Stomach (tissue), 9 donors: ENCODE measurements around the gene ARMH1. TPM values are rescaled to one million over a fixed set of nuclear protein-coding genes. Genes with fewer than 3 reads are reported as not detected.
A peak's percentile ranks its signal among the peaks of the same experiment; 100 is the strongest.

Source experiments
- DNase-seq, 2 donors: peaks; one replicate each; pipeline versions ENCODE4 v3.0.0 to v3.0.0-alpha.2; 2013 to 2019
- H3K27ac ChIP-seq, 5 donors: fragments of 200-600 bp in 4 of 5; sonication (generic) in 4 of 5; one replicate each; pipeline ENCODE4 v1.5.1; 2013 to 2019; ENCODE audit warnings: mild to moderate bottlenecking in 1 of 5, moderate library complexity in 1 of 5
- H3K27me3 ChIP-seq, 3 donors: fragments of 200-600 bp; sonication (generic); one replicate each; pipeline ENCODE4 v1.5.1; 2017 to 2019; ENCODE audit warnings: mixed run types in 1 of 3
- H3K36me3 ChIP-seq, 4 donors: fragments of 200-600 bp; sonication (generic); 1 replicate in 3 of 4; 2 replicates in 1 of 4; pipeline ENCODE4 v1.5.1; 2016 to 2019
- H3K4me1 ChIP-seq, 4 donors: fragments of 200-600 bp; sonication (generic); one replicate each; pipeline ENCODE4 v1.5.1; 2016 to 2019
- H3K4me3 ChIP-seq, 4 donors: fragments of 200-600 bp; sonication (generic) in 3 of 4; one replicate each; pipeline ENCODE4 v1.5.1; 2016 to 2019; ENCODE audit warnings: mild to moderate bottlenecking in 1 of 4
- H3K9me3 ChIP-seq, 4 donors: fragments of 200-600 bp; sonication (generic); one replicate each; pipeline ENCODE4 v1.5.1; 2016 to 2019
- EP300 ChIP-seq: sonication (generic); formaldehyde crosslinking; IDR thresholded peaks from one replicate; pipeline ENCODE4 v1.6.1; 2017; ENCODE audit warnings: antibody characterized with exemption
- POLR2A ChIP-seq, 4 donors: fragments of 450-650 bp; IDR thresholded peaks; one replicate each; pipeline ENCODE4 v1.6.1; 2016; ENCODE audit warnings: antibody characterized with exemption in 4 of 4, control low read depth in 2 of 4, mild to moderate bottlenecking in 1 of 4, moderate library complexity in 1 of 4
- POLR2AphosphoS5 ChIP-seq, 3 donors: sonication (generic); formaldehyde crosslinking; IDR thresholded peaks; one replicate each; pipeline ENCODE4 v1.6.1; 2016; ENCODE audit warnings: antibody characterized with exemption in 3 of 3
- WGBS, 5 donors: extraction: QIAGEN DNeasy Blood & Tissue Kit in 3 of 5; methylation state at CpG; one replicate each; pipeline versions ENCODE4 v1.1.5 to v1.1.7; 2013 to 2018; 5-methylcytosine and 5-hydroxymethylcytosine counted together
- intact Hi-C: fragments of 100-400 bp; cut with DNase I; formaldehyde crosslinking; loops from one replicate; pipeline ENCODE4 v1.15.1; 2023; ENCODE audit warnings: low total_unique reads
- polyA plus RNA-seq, 3 donors: library from polyadenylated mRNA; stranded (reverse); fragments of 200-250 nt; gene quantifications; one replicate each; pipeline ENCODE4 v1.2.3, GENCODE V29; 2013
- total RNA-seq, 5 donors: library from RNA; depleted of rRNA; stranded (reverse); fragments of >200 nt; gene quantifications; one replicate each; pipeline versions ENCODE4 v1.1.0 to v1.2.3, GENCODE V29; 2014 to 2016
- TF ChIP-seq, protein P1 (sequence below), 7 experiments: fragments of 450-650 bp in 4 of 7; fragments of 200-600 bp in 3 of 7; sonication (generic) in 3 of 7; IDR thresholded peaks; one replicate each; pipeline ENCODE4 v1.5.1; 2016 to 2019; ENCODE audit warnings: antibody characterized with exemption in 7 of 7, control low read depth in 2 of 7, mild to moderate bottlenecking in 1 of 7
- donor health status: healthy with polysubstance abuse.
- donor health status: Bipolar disorder and iron deficiency.
- donor health status: healthy.

ARMH1 gene
- total and polyA plus RNA-seq, 8 donors, result 3.3 to 8.6 (median 4.4) TPM; not detected in 3

DNA sequence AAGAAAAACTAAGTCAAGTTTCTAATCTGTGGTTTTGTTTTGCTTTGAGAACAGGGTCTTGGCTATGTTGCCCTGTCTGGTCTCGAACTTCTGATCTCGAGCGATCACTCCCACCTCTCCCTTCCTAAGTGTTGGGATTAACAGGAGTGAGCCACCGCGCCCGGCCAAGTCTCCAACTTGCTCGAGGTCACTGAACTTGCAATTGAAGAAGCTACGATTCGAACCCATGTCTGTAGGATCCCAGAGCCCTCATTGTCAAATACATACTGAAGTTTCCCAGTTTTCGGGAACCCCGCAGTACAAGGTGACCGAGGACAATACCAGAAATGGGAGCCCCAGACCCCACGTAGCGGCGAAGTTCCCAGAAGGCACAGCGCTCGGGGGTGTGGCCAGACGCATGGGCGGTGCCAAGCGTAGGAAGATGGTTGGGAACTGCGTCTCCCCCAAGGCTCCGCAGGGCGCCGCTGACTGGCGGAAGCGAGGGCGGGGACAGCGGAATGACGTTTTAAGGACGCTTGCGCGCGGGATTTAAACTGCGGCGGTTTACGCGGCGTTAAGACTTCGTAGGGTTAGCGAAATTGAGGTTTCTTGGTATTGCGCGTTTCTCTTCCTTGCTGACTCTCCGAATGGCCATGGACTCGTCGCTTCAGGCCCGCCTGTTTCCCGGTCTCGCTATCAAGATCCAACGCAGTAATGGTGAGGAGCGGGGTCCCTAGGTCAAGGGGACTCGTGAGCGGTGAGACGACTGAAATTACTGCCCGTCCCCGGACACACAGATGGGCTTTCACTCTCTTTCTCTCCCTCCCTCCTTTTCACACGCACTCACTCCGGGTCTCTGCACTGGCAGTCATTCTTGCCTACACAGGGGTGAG, 65.0 kb downstream of the ARMH1 start, which contains the start of gene KIF2C:
TSS of gene KIF2C (plus strand) at position 531 of the 872 bp plus-strand sequence. CDS start at position 627, 96 bp downstream.
- intact Hi-C loops, result no loop called here
- no peaks in the 10 kb centered on the region for H3K9me3 ChIP-seq
- H3K36me3 ChIP-seq, result no peaks in the 10 kb centered on the region
- H3K27ac ChIP-seq, result peak within 1 kb of the TSS; percentile 43 to 92 (median 87)
- peak; percentile 89 to 98 (median 91) for TF ChIP-seq POLR2AphosphoS5 (IDR thresholded peaks at IDR 0.05)
- peak in 2 of 4 donors; percentile 16 to 18 for TF ChIP-seq POLR2A (IDR thresholded peaks at IDR 0.05)
- no peak for TF ChIP-seq EP300
- TF ChIP-seq, protein P1, sequence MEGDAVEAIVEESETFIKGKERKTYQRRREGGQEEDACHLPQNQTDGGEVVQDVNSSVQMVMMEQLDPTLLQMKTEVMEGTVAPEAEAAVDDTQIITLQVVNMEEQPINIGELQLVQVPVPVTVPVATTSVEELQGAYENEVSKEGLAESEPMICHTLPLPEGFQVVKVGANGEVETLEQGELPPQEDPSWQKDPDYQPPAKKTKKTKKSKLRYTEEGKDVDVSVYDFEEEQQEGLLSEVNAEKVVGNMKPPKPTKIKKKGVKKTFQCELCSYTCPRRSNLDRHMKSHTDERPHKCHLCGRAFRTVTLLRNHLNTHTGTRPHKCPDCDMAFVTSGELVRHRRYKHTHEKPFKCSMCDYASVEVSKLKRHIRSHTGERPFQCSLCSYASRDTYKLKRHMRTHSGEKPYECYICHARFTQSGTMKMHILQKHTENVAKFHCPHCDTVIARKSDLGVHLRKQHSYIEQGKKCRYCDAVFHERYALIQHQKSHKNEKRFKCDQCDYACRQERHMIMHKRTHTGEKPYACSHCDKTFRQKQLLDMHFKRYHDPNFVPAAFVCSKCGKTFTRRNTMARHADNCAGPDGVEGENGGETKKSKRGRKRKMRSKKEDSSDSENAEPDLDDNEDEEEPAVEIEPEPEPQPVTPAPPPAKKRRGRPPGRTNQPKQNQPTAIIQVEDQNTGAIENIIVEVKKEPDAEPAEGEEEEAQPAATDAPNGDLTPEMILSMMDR (IDR thresholded peaks at IDR 0.05), result peak in 1 of 7 experiments; percentile 18
- peaks cover 6 to 20% (median 9%) of the 10 kb centered on the region in 4 donors for H3K4me1 ChIP-seq
- H3K27me3 ChIP-seq, result no peaks in the 10 kb centered on the region
- peak; percentile 97 to 99 for DNase-seq
- WGBS, 5 donors, result 0 to 1% (median 1%) methylated on average over 56 to 57 of the region's 57 CpGs
- peak within 1 kb of the TSS; percentile 47 to 53 (median 50) for H3K4me3 ChIP-seq

DNA sequence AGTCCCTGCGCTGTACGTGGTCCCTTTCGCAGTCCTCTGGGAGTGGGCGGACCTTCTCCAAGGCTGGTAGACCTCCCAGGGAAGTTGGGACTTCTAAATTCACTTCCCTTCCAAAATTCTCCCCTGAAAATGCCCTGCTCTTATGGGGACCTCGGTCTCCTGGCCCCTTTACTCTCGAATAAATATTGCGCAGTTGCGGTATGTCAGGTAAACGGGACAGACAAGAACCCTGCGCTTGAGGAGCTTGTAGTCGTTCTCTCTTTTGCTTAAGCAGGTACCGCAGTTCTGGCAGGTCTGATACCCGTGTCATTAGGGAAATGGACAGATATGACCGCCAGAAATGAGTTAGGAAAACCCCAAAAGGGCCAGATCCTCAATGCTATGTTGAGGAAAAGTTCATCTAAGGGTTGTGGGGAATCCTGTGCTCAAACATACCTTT, 65.7 kb downstream of the ARMH1 start:
- Histone ChIP-seq H3K4me1 (peaks cover 6 to 20% (median 9%) of the 10 kb centered on the region in 4 donors), H3K36me3 (no peaks in the 10 kb centered on the region), H3K27ac (peak overlapping the region; percentile 43 to 92 (median 87)), H3K27me3 (no peaks in the 10 kb centered on the region), H3K9me3 (no peaks in the 10 kb centered on the region), H3K4me3 (peak overlapping the region; percentile 47 to 53 (median 50))
- WGBS, 5 donors, result 1 to 3% (median 2%) methylated on average over 13 to 14 of the region's 14 CpGs
- no peak for TF ChIP-seq POLR2A (IDR thresholded peaks at IDR 0.05)
- TF ChIP-seq EP300, result no peak
- no peak for TF ChIP-seq POLR2AphosphoS5 (IDR thresholded peaks at IDR 0.05)
- TF ChIP-seq, protein P1 (IDR thresholded peaks at IDR 0.05), result no peak
- intact Hi-C loops, result no loop called here
- DNase-seq, result no peak

DNA sequence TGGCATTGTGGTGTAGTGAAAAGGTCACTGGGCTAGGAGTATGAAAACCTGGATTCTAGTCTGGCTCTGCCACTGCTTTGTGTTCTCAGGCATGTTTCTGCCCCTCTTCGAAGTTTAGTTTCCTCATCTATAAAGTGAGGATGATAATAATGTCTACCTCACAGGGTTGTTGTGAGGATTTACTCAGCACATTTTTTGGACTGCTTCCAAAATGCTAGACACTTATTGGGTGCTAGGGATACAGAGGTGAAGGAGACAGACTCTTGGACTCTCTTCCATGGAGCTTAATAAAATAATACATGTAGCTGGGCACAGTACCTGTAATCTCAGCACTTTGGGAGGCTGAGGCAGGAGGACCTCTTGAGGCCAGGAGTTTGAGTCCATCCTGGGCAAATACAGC, 68.7 kb downstream of the ARMH1 start:
- intact Hi-C loops, result no loop called here
- no peak overlapping the region for H3K27ac ChIP-seq
- peaks cover 0 to 11% (median 0%) of the 10 kb centered on the region in 4 donors for H3K36me3 ChIP-seq
- no peaks in the 10 kb centered on the region for H3K9me3 ChIP-seq
- H3K4me1 ChIP-seq, result peaks cover 6 to 20% (median 9%) of the 10 kb centered on the region in 4 donors
- DNase-seq, result no peak
- 83 to 100% (median 94%) methylated on average over 1 of the region's 1 CpG for WGBS, 5 donors
- no peak for TF ChIP-seq EP300
- TF ChIP-seq POLR2A (IDR thresholded peaks at IDR 0.05), result no peak
- no peak for TF ChIP-seq POLR2AphosphoS5 (IDR thresholded peaks at IDR 0.05)
- TF ChIP-seq, protein P1 (IDR thresholded peaks at IDR 0.05), result no peak
- H3K27me3 ChIP-seq, result no peaks in the 10 kb centered on the region
- no peak overlapping the region for H3K4me3 ChIP-seq

DNA sequence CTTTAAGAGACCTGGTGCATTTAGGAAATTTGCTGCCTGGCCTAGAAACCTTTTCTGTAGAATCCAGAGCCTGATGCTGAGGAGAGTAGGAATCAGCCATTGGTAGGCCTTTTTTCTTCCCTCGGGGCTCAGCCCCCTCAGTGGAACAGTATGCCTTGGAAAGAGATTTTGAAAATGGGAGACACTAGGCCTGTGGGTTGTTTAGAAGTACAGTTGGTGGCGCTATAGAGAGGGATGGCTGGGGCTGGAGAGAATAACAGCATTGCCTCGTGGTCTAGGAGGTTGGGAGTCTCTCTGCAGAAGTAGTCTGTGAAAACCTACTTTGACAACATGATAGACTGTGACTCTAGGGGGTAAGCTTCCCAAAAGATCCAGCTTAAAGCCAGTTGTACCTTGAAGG, 73.4 kb downstream of the ARMH1 start:
- no peak for DNase-seq
- intact Hi-C loops, result no loop called here
- 91 to 98% (median 95%) methylated on average over 3 of the region's 3 CpGs for WGBS, 5 donors

More for the DNA sequence above, 73.4 kb downstream of the ARMH1 start:
- H3K4me1 ChIP-seq, result no peaks in the 10 kb centered on the region
- H3K9me3 ChIP-seq, result no peaks in the 10 kb centered on the region
- no peak overlapping the region for H3K27ac ChIP-seq
- no peak for TF ChIP-seq POLR2AphosphoS5 (IDR thresholded peaks at IDR 0.05)
- no peak for TF ChIP-seq POLR2A (IDR thresholded peaks at IDR 0.05)
- TF ChIP-seq, protein P1 (IDR thresholded peaks at IDR 0.05), result no peak
- TF ChIP-seq EP300, result no peak
- H3K27me3 ChIP-seq, result no peaks in the 10 kb centered on the region
- H3K36me3 ChIP-seq, result peaks cover 0 to 32% (median 0%) of the 10 kb centered on the region in 4 donors
- no peak overlapping the region for H3K4me3 ChIP-seq
